Measurements from ENCODE around the gene IGHMBP2.
"Not testable (repeated sequence)": the region's sequence is repeated elsewhere in the genome, so short reads cannot be mapped to it uniquely, and the experiment has no call there.

The IGHMBP2 gene

DNA sequence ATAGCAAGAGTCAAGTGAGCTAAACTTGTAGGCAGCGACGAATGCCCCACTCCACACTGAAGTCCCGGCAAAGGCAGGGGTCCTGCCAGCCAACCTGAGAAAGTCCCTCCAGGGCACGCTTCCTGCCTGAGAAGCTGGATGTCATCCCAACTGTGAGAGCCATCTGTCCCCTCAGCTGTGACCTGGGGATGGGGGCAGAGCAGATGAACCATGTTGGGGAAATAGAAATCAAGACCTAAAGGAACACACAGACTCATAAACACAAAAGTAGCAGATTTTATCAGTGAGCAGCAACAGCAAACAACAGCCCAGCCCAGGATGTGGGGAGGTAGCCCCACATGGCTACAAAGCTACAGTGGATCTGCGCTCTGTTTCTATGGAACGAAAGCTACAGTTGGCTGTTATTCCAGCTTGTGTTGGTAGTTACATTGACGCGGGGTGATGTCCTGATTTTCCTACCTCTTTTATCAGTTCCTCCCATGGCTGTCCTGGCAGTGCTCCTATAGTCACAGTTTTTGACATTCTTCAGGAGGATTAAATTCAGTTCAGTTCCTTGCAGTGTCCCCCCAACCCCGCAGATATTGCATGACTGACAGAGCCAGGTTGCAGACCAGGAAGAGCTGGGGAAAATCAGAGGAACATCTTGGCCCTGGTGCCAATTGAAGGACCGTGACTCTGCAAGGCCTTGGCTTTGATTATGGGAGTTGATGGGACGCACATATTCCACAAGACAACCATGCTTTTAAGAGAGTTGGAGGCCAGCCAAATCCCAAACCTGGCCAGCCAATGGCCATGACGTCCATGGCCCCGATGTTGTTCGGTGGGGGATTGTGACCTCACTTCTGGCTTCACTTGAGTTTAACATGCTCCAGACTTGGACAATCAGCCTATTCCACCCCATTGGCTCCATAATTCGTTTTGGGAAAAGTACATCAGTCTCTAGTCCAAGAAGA is 62.5 kb downstream of the IGHMBP2 start:
- DNase-seq: no peak

DNA sequence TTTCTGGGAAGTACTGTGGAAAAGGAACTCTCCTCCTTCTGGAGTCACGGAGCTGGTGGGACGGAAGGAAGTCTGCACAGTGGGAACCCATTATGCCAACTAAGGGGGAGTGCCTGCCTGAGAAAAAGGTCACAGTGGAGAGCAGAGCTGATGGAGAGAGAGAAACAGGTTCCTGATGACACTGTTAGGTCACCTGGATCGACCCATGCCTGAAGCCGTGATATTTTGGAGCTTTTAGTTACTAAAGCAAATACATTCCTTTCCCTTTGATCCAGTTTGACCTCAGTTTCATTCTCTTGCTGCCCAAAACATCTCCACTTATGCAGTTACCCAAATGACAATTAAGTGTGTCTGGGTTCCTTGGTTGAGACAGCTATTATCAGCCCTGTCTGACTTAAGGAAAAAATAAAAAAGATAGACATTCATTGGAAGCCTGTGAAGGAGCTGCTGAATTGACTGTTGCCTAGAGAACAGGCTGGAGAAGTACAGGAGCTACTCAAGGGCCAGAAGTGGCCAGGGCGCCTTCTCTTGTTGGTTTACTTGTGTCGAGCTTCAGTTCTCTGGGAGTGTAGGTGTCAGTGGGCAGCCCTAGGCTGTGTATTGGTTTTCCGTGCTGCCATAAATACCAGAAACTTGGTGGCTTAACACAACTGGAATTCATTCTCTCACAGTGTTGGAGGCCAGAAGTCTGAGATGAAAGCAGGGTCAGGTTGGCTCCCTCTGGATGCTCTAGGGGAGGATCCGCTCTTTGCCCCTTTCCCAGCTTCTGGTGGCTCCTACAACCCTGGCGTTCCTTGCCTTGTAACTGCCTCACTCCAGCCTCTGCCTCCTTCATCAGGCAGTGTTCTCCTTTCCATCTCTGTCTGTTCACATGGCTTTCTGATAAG is 63.4 kb downstream of the IGHMBP2 start:
- no peak for DNase-seq

DNA sequence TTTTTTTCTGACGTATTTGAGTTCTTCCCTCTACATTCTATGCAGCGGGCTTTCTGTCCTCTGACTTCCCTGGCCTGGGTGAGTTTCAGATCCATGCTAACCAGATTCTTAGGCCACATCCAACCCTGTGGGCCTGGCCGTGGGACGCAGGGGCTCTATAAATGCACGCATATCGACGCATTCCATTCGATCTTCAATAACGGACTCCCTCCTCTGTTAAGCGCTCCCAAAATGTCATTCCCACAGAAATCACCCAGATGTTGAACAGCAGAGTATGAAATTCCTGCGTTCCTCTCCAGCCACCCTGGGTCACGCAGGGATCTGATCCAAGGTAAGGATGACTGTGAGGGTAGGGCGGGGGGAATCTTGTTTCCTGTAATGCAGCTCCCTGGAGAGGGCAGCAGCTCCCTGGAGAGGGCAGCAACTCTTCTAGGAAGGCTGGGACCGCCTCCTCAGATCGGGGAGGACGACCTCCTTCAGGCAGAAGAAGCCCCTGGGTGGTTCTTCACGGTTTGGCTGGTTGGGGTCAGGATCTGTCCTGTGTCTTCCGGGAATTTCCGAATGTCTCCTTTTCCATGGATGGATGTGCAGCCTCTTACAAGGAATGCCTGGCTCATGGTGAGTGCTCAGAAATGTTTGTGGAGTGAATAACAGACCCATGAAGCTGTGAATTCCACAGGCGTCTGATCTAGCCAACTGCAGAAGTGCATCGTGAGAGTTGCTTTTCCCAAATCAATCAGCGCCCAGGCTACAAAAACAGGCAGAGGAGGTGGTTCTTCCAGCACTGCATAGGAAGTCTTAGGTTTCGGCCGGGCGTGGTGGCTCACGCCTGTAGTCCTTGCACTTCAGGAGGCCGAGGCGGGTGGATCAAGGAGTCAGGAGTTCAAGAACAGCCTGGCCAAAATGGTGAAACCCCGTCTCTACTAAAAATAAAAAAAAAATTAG is 64.9 kb downstream of the IGHMBP2 start:
- no peak for DNase-seq

DNA sequence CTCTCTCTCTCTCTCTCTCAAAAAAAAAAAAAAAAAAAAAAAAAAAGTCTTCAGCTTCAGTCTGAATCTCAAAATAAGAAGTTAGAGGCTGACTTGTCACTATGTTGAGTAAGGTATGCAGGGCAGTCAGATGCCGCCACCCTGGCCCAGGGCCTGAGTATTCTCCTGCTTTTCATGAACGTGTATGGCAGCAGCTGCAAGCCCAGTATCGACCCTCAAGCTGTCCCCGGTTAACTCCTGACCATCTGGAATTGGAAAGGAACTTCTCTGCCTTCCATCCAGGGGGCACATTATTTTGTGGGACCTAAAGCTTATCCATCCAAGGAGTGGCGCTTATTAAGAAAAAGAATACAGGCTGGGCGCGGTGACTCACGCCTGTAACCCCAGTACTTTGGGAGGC is 65.7 kb downstream of the IGHMBP2 start:
- no peak for DNase-seq

DNA sequence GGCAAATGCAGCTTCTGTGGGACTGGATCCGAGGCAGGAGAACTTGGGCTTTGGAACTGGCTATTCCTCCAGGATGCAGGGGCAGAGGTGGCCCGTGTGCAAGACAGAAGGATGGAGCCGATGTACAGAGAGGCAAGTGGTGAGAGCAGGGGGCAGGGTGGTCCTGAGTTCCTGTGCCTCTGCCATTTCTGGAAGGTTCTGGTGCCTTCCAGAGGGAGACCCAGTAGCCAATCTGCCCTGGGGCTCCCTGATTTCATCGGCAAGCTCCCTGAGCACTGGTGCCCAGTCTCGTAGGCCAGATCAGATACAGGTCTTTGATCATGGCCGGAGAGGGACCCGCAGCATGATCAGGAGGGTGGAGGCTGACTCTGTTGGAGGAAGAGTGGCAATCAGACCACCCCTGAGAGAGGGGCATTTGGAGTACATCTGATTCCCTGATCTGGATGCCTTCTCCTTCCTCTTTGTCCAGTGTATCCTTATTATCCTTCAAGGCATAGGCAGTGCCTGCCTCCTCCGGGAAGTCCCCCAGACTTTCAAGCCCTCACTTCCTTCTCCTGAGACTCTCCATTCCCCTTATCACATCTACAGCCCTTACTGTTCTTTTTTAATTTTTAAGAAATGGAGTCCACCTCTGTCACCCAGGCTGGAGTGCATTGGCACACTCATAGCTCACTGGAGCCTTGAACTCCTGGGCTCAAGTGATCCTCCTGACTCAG is 67.4 kb downstream of the IGHMBP2 start:
- DNase-seq: no peak

- no peak for DNase-seq
These were observed 69.5 kb downstream of the IGHMBP2 start for GRCh38 chr11:68973219-68973618.

GRCh38 chr11:68973706-68974105 is 70.0 kb downstream of the IGHMBP2 start:
- not testable (repeated sequence) for DNase-seq

- DNase-seq: peak; percentile 55
These were observed 70.9 kb downstream of the IGHMBP2 start for GRCh38 chr11:68974421-68975194.

DNA sequence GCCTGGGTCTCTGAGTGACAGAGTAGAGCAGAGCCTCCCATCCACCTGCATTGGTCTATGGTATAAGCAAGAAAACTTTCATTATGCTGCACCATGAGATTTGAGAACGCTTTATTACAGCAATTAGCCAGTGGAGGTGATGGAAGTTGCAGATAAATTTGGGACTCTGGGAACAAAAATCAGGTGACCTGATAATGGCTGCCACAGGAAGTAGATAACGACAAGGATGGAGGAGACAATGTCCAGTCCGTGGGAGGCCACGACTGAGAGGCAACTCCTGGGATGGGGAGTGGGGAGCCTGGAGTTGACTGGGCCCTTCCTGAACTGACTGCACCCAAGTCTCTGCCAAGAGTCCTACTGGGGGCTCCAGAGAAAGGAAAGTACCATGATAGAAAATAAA is 72.4 kb downstream of the IGHMBP2 start:
- no peak for DNase-seq

- no peak for DNase-seq
These were observed 72.9 kb downstream of the IGHMBP2 start for GRCh38 chr11:68976563-68976962.

DNA sequence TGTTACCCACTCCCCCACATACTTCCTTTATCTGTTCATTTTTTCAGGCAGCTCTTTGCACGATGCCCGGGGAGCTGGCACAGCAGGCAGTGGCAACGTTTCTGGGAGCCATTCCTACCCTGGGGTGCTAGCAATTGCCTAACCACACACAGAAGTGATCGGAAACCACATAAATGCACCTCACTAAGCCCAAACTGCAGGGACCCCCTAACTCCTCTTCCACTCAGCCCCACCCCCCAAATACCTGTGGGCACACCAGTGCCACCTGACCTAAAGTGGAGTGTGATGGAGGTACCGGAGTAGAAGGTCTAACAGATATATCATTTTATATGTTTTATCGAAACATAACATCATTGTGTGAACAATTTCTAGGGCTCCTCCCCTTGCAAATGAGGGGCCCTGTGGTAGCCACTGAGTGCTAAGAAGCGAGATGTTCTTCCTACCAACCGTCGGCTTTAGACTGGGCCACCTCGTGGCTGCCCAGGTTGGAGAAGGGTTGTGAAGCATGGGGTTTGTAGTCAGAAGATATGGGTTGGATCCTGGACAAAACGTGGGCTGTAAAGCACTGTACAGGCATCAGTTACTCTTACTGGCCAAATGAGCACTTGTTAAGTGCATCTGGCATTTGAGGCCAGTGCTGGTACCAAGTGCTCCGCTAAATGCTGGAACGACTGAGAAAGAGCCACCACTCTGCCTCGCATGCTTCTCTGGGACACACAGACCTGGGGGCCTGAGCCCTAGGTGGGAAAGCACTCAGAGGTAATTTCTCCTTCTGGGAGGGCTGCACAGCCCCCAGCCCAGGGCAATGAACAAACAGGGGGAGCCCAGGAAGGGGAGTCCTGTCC is 74.3 kb downstream of the IGHMBP2 start:
- no peak for DNase-seq

GRCh38 chr11:68978626-68978930 is 74.9 kb downstream of the IGHMBP2 start:
- DNase-seq: no peak

GRCh38 chr11:68978931-68979594 is 75.4 kb downstream of the IGHMBP2 start:
- no peak for DNase-seq

DNA sequence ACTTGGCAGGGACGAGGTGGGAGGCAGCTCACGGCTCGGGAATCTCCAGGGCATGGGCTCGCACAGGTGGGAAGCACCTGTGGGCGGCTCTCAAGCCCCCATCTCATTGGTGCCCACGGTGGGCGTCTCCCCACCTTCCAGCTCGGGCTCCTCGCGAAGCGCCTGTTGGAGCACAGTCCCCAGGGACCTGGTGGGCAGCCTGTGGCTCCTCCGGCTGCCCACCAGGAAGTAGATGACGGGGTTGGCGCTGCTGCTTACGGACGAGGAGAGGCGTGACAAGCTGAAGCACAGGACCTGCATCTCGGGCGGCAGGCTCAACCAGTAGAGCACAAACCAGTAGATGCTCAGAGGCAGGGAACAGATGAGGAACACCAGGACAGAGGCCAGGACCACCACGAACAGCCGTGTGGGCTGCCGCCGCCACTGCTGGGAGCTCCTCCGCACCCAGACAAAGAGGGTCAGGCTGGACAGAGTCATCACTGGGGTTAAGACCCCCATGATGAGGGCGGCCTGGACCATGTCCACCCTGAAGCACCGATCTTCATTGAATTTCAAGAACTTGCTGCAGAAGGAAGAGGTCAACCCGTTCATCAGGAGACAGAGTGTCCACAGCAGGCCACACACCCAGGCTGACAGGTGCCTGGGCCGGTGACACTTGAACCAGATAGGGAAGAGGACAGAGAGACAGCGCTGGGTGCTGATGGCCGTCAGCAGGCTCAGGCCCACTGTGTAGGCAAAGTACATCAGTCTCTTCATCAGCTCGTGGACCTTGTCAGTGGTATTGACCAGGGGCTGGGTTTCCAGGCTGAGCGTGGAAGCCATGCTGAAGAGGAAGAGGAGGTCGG is 76.5 kb downstream of the IGHMBP2 start:
- DNase-seq: no peak

DNA sequence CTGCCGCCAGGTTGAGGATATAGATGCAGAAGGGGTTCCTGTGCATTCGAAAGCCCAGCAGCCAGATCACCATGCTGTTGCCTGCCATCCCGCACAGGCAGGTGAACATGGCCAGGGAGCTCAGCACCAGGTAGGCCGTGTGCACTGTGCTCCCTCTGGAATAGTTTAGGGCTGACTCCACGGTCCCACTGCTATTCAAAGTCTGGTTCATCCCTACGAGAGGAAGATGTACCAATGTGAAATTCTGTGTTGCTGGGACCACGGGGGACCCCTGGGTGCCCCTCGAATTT is 77.0 kb downstream of the IGHMBP2 start, which contains the start of gene MRGPRD:
Gene MRGPRD, minus strand, starts transcription at position 211 of the 290 bp plus-strand sequence. Its CDS starts 0 bp downstream, at position 211.
- DNase-seq: no peak

- no peak for DNase-seq
These were observed 78.4 kb downstream of the IGHMBP2 start for GRCh38 chr11:68982134-68982533.

DNA sequence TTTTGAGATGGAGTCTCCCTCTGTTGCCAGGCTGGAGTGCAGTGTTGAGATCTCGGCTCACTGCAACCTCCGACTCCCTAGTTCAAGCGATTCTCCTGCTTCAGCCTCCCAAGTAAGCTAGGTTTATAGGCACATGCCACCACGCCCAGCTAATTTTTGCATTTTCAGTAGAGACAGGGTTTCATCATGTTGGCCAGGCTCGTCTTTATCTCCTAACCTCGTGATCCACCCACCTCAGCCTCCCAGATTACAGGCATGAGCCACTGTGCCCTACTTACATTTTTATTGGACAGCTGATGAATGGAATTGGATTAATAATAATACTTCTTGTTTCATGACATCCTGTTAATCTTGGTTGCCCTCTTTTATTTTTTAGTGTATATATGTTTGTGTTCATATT is 80.1 kb downstream of the IGHMBP2 start:
- no peak for DNase-seq

DNA sequence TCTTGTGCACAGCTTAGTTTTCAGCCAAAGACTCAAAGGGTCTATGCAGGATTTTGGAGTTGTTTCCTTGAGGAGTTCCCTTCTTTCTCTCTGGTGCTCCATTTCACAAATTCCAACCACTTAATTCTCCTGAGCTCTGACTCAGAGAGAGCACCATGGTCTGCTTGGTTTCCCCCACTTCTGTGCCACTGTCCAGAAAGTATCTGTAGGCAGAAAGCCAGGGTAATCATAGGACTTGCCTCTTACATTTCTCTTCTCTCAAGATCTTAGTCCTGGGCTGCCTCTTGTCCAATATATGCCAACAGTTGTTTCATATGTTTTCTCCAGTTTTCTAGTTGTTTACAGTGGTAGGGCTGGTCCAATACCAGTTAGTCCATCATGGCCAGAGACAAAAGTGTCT is 83.5 kb downstream of the IGHMBP2 start:
- no peak for DNase-seq

- DNase-seq: no peak
These were observed 84.8 kb downstream of the IGHMBP2 start for GRCh38 chr11:68988491-68988890.

Data from DMS53 (cell line).